NCI-H2227 (cell line): Measurements from ENCODE around the gene UBAP1L.
"Not testable (repeated sequence)": the region's sequence is repeated elsewhere in the genome, so short reads cannot be mapped to it uniquely, and the experiment has no call there.

ENCODE experiments used
- DNase-seq: peaks from one replicate; lab custom pipeline; 2025; ENCODE audit not compliant: unreplicated experiment; lab: John Stamatoyannopoulos, UW

The UBAP1L gene

DNA sequence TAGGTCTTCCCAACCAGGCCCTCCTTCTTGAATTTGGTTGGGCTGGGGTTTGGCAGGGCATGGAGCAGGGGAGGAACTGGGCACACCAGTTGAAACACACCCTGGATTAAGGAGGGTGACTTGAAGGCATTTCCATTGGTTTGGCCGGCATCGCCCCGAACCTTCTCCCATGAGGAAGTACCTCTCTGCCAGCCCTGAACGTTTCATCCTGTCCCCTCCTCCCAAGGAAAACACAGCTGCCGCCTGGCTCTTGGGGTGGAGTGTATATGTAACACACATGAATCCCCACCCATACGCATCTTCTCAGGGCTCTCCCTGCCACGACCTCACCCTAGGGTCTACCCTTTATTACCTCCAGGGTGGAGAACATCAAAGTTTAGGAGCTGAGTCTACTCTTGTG lies 14.6 kb downstream of the UBAP1L start:
- no peak for DNase-seq

DNA sequence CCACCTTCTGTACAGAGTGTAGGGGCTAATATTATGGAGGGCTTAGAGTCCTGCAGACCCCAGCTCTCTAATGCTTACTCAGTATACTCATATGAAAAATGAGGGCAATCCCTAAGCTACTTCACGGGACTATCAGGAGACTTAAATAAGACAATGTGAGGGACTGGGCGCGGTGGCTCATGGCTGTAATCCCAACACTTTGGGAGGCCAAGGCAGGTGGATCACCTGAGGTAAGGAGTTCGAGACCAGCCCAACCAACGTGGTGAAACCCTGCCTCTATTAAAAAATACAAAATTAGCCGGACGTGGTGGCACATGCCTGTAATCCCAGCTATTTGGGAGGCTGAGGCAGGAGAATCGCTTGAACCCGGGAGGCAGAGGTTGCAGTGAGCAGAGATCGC lies 15.2 kb downstream of the UBAP1L start:
- DNase-seq, result not testable (repeated sequence)

DNA sequence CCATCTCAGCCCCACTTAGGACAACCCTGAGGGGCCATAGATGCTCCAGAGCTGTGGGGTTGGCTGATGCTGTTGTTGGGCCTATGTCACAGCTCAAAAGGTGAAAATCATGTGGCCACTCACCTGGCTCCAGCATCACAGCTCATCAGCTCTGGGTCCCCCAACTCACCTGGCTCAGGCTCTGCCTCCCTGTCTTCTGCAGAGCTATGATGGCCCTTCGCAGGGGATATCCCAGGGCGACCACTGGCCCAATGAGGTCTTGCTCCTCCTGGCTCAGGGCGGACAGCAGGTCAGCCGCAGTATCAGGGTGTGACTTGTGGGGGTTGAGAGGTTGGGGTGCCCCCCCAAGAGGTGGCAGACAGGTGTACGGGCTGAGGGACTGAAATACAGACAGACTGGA lies 15.7 kb downstream of the UBAP1L start:
- DNase-seq, result no peak

DNA sequence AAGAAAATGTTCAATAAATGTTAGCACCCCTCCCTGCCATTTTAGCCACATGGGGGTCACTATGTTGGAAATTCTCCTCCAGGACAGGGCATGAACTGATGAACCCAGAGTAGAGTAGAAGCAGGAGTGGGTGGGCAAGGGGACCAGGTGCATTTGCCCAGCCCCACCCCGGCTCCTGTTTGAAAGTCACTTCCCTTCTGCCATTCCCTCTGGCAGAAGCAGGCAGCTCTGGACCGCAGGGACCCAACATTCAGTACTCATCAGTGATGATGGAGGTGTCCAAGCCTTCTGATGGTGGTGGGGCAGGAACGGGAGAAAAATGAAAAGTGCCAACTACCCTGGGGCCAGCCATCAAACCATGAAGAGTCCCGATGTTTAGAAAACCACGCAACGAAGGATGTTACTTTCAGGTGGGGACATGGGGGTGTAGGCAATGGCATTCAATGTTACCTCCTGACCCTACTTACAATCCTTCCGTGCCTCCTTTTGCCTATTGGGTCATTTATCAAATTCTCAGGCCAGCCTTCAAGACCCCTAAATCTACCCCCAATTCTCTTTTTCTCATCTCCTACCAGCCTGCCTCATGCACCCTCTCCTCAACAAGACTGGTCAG lies 17.2 kb downstream of the UBAP1L start:
- DNase-seq, result no peak

DNA sequence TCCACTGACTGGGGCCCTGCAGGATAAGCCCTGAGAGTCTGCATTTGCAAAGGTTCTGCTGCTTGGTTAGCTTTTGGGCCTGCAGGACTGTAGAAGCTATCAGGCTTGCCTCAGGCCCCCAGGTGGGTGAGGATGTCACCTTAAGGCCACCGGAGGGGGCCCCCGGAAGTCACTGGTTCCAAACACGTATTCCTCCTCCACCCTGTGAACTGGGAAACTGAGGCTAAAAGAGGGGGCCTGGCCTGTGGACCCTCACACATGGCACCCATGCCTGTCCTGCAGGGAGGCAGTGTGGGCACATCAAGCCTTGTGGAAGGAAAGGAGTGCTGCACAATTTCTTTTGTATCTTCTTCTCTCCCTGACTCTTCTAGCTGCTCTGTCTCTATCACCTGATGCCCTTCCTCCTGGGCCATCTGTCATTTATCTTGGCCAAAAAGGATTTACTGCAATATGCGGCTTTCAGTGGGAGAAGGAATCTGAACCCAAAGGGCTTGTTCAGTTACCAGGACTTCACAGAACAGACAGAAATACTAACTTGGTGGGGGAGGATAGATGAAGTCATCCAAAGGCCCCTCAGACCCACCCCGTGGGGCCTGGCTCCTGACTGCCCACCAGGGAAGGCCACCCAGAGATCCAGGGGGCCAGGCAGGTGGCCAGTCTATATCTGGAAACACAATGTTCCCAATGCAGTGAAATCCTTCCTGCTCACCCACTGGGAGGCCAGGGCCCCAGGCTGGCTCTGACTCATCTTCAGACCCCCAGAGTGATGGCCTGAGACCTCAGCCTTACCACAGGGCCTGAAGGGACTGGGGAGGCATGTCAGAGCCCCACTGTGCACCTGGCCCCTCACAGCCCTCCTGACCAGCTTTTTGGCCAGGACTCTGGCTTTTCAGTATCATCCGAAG lies 18.3 kb downstream of the UBAP1L start:
- no peak for DNase-seq

DNA sequence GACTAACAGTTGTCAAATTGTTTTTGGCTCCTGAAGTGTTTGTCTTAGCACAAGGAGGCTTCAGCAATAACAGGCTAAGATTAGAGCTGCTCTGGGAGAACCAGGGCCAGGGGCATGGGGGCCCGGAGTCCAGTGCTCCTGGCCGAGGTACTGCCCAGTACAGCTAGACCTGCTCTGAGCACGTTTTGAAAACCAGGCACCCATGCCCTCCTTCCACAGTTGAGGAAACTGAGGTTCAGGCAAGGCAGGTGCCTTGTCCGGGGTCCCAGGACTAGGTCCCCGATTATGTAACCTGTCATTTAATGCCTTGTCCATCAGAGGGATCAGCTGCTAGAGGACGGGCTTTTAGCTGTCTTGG lies 19.3 kb downstream of the UBAP1L start:
- DNase-seq, result no peak

GRCh38 chr15:65095011-65095746 lies 19.8 kb downstream of the UBAP1L start:
- no peak for DNase-seq

GRCh38 chr15:65094294-65094995 lies 20.6 kb downstream of the UBAP1L start:
- DNase-seq, result no peak

DNA sequence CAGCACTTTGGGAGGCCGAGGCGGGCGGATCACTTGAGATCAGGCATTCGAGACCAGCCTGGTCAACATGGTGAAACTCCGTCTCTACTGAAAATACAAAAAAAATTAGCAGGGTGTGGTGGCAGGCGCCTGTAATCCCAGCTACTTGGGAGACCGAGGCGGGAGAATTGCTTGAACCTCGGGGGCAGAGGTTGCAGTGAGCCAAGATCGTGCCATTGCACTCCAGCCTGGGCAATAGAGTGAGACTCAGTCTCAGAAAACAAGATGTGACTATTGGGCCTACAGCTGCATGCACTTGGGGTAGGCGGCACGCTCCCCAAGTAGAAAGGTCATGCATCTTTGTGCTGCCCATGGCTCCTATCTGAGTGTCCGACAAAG lies 21.2 kb downstream of the UBAP1L start:
- DNase-seq, result not testable (repeated sequence)

- no peak for DNase-seq
These were observed 21.8 kb downstream of the UBAP1L start for GRCh38 chr15:65092911-65093792.

- DNase-seq, result no peak
These were observed 22.8 kb downstream of the UBAP1L start for GRCh38 chr15:65091946-65092770.

GRCh38 chr15:65089206-65089824 lies 25.7 kb downstream of the UBAP1L start:
- no peak for DNase-seq

GRCh38 chr15:65088643-65089021 lies 26.4 kb downstream of the UBAP1L start:
- DNase-seq, result no peak

DNA sequence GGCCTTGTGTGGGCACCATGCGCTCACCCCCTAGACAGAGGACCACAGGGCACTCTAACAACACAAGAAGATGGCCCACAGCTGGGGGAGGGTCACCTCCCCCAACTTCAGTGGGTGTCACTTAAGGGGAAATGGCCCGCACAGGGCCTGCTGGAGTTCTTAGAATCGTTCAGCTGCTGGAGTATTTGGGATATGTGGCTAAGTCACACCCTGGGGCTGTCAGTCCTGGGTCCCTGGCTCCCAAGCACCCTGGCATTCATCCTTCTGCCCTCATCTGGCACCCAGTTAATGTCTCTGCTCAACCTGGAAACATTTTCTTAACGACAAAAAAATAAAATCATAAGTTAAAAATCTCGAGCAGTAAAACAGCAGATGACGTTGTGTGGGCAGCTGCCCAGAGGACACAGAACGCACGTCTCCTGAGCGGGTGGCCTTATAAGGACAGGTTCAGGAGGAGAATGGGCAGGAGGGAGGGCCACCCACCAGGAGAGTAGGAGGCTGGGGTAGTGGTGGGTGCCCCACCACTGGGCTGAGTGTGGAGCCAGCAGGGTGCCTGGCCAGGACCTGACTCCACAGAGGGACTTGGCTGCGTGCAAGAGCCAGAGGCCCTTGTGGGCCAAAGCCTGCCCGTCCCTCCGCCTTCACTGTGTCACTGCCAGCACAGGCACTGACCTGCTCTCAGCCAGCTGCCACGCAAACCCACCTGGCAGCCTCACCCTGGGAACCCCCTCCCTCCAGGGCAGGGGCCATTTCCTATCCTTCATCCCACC lies 26.9 kb downstream of the UBAP1L start:
- DNase-seq, result no peak

GRCh38 chr15:65087411-65087810 lies 27.6 kb downstream of the UBAP1L start:
- DNase-seq, result no peak

DNA sequence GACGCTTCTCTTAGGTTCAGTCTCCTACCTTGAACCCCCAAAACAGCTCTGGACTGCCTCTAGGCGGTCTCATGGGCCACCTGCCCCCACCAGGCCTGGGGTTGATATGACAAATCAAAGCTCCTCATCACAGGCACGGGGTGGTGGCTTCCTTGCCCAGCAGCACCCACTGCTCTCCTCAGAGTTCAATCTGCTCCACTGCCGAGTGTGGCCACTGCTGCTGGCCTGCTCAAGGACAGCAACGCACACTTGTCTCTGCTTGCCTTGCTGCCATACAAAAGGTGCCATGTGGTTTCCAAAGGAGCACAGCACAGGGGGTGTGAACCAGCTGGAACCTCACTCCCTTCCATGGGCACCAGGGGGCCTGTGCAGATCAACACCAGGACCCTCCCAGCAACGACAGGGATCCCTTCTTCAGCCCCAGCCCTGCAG lies 28.3 kb downstream of the UBAP1L start:
- DNase-seq, result no peak

DNA sequence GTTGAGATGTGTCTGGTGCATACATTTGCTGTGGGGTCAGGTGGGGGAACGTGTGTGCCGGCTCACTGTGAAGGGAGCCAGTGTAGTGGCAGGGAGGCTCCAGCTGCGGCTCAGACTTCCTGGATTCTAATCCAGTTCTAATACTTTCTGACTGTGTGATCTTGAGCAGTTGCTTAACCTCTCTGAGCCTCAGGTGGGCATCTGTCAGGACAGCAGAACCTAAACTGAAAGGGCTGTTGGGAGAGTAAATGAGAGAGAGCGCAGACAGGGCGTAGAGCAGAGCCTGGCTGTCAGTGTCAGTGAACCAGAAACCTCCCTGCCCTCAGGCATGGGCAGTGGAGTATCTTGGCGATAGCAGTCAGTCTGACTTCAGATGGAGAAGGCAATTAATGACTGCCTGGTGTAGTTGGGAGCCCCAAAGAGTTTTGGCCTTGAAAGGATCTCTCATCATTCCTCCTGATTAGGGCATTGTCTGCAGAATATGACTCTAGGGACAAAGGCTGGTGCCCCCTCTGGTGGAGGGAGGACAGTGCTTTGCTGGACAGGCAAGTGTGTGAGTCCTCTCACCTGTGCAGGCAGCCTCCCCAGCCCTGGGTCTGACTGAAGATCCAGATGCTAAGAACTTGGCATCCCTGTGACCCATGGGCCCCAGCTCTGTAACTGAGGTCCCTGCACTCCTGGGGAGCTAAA lies 28.9 kb downstream of the UBAP1L start:
- no peak for DNase-seq
